NCI-H1436 (cell line): Measurements from ENCODE around the gene RBPJ.

Experiments
- DNase-seq: peaks from one replicate; lab custom pipeline; 2025; lab: John Stamatoyannopoulos, UW

RBPJ gene

DNA sequence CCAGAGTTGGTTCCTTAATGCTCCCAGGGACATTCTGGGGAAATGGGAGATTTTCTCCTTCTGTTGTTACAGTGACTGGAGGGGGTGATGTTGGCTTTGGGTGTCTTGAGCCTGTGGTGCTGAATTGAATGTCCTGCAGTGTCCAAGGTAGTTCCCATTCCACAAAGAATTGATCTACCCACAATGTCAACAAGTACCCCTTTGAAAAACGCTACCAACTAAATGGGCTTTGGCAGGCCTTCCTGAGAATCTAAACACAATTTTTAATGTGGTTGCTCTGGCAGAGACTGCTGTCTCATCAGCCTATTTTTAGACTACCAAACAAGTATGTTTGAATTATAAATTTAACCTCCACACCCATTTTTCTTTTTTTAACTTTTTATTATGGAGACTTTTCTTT, 100.1 kb downstream of the RBPJ start:
- no peak for DNase-seq

DNA sequence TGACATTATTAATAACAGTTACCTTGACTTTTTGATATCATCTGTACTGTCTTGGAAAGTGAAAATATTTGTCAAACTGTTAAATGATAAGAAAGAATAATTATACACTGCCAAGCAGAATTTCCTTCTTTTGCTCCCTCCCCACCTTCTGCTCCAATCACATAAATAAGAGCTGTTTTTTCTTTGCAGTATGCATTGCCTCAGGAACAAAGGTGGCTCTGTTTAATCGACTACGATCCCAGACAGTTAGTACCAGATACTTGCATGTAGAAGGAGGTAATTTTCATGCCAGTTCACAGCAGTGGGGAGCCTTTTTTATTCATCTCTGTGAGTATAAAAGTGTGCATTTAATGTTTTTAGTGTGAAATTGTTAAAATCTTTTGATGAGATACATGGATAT, 103.3 kb downstream of the RBPJ start:
- DNase-seq, result no peak

DNA sequence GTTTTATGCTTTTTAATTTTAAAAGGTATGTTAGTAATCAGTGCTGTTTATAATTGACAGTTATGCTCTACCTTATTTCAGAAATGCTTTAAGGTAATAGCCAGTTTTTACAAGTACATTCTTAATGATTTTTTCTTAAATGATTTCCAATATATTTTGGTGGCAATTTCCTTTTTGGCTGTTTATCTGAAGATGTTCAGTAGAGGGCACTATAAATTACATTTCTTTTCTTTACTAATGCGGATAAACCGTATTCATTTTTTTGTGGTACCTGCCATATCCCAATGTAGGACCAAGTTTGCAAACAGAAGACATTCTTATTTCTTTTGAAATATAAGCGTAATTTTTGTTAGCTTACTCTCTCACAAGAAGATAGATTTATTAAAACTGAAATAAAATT, 104.0 kb downstream of the RBPJ start:
- no peak for DNase-seq

- DNase-seq, result no peak
Observed at GRCh38 chr4:26425953-26426352, 105.1 kb downstream of the RBPJ start.

- no peak for DNase-seq
Observed at GRCh38 chr4:26426892-26427291, 106.1 kb downstream of the RBPJ start.

GRCh38 chr4:26429910-26430309, 109.1 kb downstream of the RBPJ start:
- DNase-seq, result no peak

- no peak for DNase-seq
Observed at GRCh38 chr4:26431461-26432180, 110.8 kb downstream of the RBPJ start.

DNA sequence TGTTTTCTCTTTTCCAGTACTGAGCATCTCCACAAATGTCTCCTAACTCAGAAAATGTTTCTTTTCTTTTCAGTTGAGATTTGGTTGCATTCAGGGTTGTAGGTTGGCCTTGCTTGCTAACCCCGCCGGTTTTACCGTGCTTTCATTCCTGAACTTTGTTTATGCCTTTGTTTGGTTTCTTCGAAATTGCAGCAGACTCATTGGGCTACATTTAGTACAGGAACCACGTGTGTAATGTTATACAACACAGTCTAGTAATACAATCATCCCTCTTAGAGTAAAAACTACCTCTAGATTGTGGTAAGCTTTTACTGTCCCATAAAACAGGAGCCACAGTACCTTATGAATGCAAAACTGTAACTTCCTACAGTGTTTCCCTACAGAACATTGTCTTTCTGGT, 111.6 kb downstream of the RBPJ start:
- DNase-seq, result no peak

GRCh38 chr4:26433556-26433955, 112.7 kb downstream of the RBPJ start:
- no peak for DNase-seq

- DNase-seq, result no peak
Observed at GRCh38 chr4:26434030-26434639, 113.3 kb downstream of the RBPJ start.

DNA sequence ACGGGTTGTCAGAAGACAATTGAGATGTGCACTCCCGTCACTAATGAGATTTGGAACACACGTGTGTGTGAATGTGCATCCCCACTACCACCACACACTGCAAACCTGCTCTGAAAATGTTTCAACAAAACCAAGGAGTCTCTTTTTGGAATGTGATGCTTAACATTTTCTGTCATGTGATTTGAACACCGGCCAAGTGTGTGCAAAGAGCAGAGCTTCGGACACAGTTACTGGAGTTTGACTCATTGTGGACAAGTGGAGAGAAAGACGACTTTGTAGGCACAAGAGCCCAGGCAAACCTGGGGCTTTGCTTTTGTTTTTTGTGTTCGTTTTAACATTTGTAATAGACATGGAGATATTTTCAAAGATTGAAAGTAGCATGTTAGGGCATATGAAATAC, 120.3 kb downstream of the RBPJ start:
- DNase-seq, result no peak

GRCh38 chr4:26441771-26442170, 121.0 kb downstream of the RBPJ start:
- no peak for DNase-seq

DNA sequence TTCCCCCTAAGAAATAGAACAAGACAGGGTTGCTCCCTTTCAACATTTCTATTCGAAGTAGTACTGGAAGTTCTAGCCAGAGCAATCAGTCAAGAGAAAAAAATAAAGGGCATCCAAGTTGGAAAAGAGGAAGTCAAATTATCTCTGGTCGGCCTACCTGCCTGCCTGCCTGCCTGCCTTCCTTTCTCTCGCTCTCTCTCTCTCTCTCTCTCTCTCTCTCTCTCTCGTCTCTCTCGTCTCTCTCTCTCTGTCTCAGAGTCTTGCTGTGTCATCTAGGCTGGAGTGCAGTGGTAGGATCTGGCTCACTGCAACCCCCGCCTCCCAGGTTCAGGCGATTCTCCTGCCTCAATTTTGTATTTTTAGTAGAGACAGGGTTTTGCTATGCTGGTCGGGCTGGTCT, 126.6 kb downstream of the RBPJ start:
- DNase-seq, result no peak

GRCh38 chr4:26450418-26450817, 129.6 kb downstream of the RBPJ start:
- DNase-seq, result no peak

GRCh38 chr4:26451597-26451996, 130.8 kb downstream of the RBPJ start:
- DNase-seq, result no peak

DNA sequence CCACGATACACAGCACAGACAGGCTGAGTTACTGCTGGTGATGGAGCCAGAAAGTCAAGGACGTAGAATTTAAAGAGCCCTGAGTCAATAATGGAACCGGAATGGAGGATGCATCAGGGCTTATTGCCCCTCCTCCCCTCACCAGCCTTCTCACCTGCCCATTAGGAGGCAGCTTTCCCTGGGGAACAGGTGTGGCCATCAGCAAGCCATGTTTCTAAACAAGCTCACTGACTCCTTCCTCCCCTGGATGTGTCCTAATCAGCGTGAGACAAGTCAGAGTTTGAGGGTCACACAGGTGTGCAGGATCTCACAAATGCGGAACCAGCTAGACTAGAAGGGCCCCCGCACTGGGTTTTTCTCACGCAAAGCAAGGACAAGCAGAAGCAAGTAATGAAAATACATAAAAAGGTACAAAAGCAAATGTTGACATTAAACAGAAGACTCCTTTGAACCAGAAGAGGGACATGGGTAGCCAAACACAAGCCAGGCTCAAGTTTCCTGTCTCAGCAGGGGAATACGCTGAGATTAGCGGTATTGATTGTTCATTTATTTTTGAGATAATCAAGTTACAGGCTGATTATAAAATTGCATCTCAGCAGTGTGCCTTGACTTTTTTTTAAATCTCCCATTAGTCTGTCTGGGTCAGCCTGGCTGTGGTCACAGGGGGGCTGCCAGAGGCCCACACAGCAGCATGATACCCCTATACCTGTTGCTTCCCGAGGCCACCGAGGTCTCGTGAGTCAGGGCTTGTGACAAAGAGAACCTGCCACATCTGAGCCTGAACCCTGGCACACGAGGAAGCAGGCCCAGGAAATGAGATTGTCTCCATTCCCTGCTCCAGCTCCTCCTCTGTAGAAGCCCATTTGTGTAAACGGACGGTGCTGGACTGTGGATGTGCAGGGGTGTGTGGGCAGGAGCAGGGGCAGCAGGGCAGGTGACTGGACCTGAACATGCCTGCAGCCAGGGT, 132.0 kb downstream of the RBPJ start:
- DNase-seq, result peak; percentile 78

GRCh38 chr4:26454961-26455360, 134.1 kb downstream of the RBPJ start:
- DNase-seq, result no peak

DNA sequence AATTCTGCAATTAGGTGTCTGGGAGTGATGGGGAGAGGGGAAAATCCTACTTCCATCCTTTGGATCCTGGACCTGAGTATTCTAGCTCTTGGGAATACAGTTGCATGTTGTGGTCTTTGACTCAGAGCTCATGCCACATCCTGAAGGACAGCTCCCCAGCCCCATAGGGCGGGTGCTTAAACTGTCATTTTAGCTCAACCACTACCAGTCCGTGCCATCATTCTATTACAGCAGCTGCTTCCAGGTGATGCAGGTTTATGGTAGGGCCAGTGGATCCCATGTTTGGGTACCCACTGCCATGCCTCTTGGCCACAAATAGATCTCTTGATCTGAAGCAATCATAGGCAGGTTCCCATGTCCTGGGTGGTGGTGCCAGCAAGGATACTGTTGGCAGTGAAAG, 134.8 kb downstream of the RBPJ start:
- no peak for DNase-seq

DNA sequence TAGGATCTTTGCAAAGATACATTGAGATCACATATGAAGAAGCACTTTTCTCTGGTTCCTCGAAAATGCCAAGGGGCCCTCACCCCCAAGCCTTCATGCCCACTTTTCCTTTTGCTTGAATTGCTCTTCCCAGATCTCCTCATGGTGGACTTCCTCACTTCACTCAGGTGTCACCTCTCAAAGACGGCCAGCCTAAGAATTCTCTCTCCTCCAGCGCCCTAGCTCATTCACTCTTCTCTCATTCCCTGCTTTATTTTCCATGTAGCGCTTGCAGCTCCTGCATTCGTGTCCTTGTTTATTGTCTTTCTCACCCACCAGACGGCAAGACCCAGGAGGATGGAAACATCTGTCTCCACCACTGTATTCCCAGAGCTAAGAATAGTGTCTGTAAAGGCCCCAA, 136.6 kb downstream of the RBPJ start:
- no peak for DNase-seq

- DNase-seq, result no peak
Observed at GRCh38 chr4:26458157-26458561, 137.3 kb downstream of the RBPJ start.

GRCh38 chr4:26459054-26459755, 138.4 kb downstream of the RBPJ start:
- DNase-seq, result peak; percentile 43
